GM18519 (cell line): ENCODE data around the gene PQBP1.
"Not testable (repeated sequence)": the region's sequence is repeated elsewhere in the genome, so short reads cannot be mapped to it uniquely, and the experiment has no call there.

Experiments used
- ATAC-seq: cut with Tn5 transposase; IDR thresholded peaks from one replicate; pipeline ENCODE4 v1.9.1; 2021; ENCODE audit warnings: mild to moderate bottlenecking, moderate library complexity; ENCODE audit not compliant: unreplicated experiment, low FRiP score

Gene PQBP1

GRCh38 chrX:48897625-48898306 lies at the start of gene PQBP1, which contains the start of gene TIMM17B:
PQBP1 (plus strand) TSS chrX:48897930; CDS start chrX:48898510, 580 bp downstream.
TIMM17B (minus strand) TSS chrX:48897768; CDS start chrX:48897749, 19 bp downstream.
- peak; percentile 84 for ATAC-seq

- ATAC-seq, result no peak
Measured at GRCh38 chrX:48848847-48849246, 48.9 kb upstream of the PQBP1 start.

- no peak for ATAC-seq
Measured at GRCh38 chrX:48852857-48853256, 44.9 kb upstream of the PQBP1 start.

GRCh38 chrX:48853494-48853893 lies 44.2 kb upstream of the PQBP1 start:
- not testable (repeated sequence) for ATAC-seq

- ATAC-seq, result not testable (repeated sequence)
Measured at GRCh38 chrX:48854121-48854804, 43.5 kb upstream of the PQBP1 start.

GRCh38 chrX:48854898-48855297 lies 42.8 kb upstream of the PQBP1 start:
- no peak for ATAC-seq

GRCh38 chrX:48864210-48864609 lies 33.5 kb upstream of the PQBP1 start:
- ATAC-seq, result no peak

GRCh38 chrX:48872017-48872416 lies 25.7 kb upstream of the PQBP1 start:
- ATAC-seq, result not testable (repeated sequence)

GRCh38 chrX:48876944-48877343 lies 20.8 kb upstream of the PQBP1 start:
- not testable (repeated sequence) for ATAC-seq

- no peak for ATAC-seq
Measured at GRCh38 chrX:48883729-48884128, 14.0 kb upstream of the PQBP1 start.

GRCh38 chrX:48886586-48886985 lies 11.1 kb upstream of the PQBP1 start:
- not testable (repeated sequence) for ATAC-seq

- no peak for ATAC-seq
Measured at GRCh38 chrX:48890296-48890925, 7.3 kb upstream of the PQBP1 start.

- ATAC-seq, result peak; percentile 23
Measured at GRCh38 chrX:48890934-48891401, 6.8 kb upstream of the PQBP1 start.

GRCh38 chrX:48891402-48892288 lies 6.1 kb upstream of the PQBP1 start:
- ATAC-seq, result peak; percentile 56

GRCh38 chrX:48892896-48893295 lies 4.8 kb upstream of the PQBP1 start:
- no peak for ATAC-seq

GRCh38 chrX:48893556-48894348 lies 4.0 kb upstream of the PQBP1 start:
- ATAC-seq, result no peak

- no peak for ATAC-seq
Measured at GRCh38 chrX:48894891-48895290, 2.8 kb upstream of the PQBP1 start.

- no peak for ATAC-seq
Measured at GRCh38 chrX:48896611-48897011, 1.1 kb upstream of the PQBP1 start.

- ATAC-seq, result no peak
Measured at GRCh38 chrX:48897157-48897624, 539 bp upstream of the PQBP1 start.

- ATAC-seq, result no peak
Measured at GRCh38 chrX:48899078-48899410, 1.3 kb downstream of the PQBP1 start.
